HepG2 (cell line): ENCODE results near the gene MND1. TPM values are rescaled to one million over a fixed set of nuclear protein-coding genes. Genes with fewer than 3 reads are reported as not detected.

Experiments used
- ESRRA ChIP-seq: sonication (generic); formaldehyde crosslinking; IDR thresholded peaks from 2 replicates; pipeline ENCODE4 v1.5.1; 2020; ENCODE audit warnings: mild to moderate bottlenecking, low read depth, missing genetic modification reagents
- MAFK ChIP-seq, 2 experiments: IDR thresholded peaks in 1 of 2; conservative IDR thresholded peaks in 1 of 2; 2 replicates each; pipeline ENCODE4 v1.6.1; 2011; ENCODE audit warnings: improper control_type of control experiment in 2 of 2, low read length in 2 of 2
- MIER3 ChIP-seq: IDR thresholded peaks from 2 replicates; pipeline ENCODE4 v1.6.1; 2016; ENCODE audit warnings: missing compliant biosample characterization, borderline replicate concordance
- PHB2 ChIP-seq: fragments of 450-650 bp; IDR thresholded peaks from 2 replicates; pipeline ENCODE4 v1.6.1; 2018; ENCODE audit not compliant: partially characterized antibody
- SALL1 ChIP-seq: sonication (generic); formaldehyde crosslinking; IDR thresholded peaks from 2 replicates; pipeline ENCODE4 v1.8.0; 2022; ENCODE audit warnings: mild to moderate bottlenecking, missing genetic modification reagents
- SRSF1 ChIP-seq: fragments of 200-400 bp; formaldehyde crosslinking; optimal IDR thresholded peaks from 2 replicates; pipeline ENCODE3; 2017; ENCODE audit warnings: mild to moderate bottlenecking, low read depth, low read length, moderate library complexity
- TCF12 ChIP-seq, 2 experiments: fragments of 450-650 bp in 1 of 2; sonication (generic) in 1 of 2; formaldehyde crosslinking in 1 of 2; IDR thresholded peaks; 2 replicates each; pipeline versions ENCODE4 v1.6.1 to v1.8.0; 2017 to 2022; ENCODE audit warnings: antibody characterized with exemption in 1 of 2, mild to moderate bottlenecking in 1 of 2, missing genetic modification reagents in 1 of 2, moderate library complexity in 1 of 2
- TCF7 ChIP-seq: sonication (generic); IDR thresholded peaks from 2 replicates; pipeline ENCODE4 v1.6.1; 2016; ENCODE audit warnings: antibody characterized with exemption, low read depth
- ZFP36L2 ChIP-seq: sonication (generic); formaldehyde crosslinking; IDR thresholded peaks from 2 replicates; pipeline ENCODE4 v1.4.0; 2020; ENCODE audit warnings: missing genetic modification reagents
- ZNF264 ChIP-seq: sonication (generic); formaldehyde crosslinking; IDR thresholded peaks from 2 replicates; pipeline ENCODE4 v1.4.0; 2020; ENCODE audit warnings: missing genetic modification reagents
- ZNF335 ChIP-seq: sonication (generic); formaldehyde crosslinking; IDR thresholded peaks from 2 replicates; pipeline ENCODE4 v1.4.0; 2020; ENCODE audit warnings: missing genetic modification reagents
- ZNF451 ChIP-seq: sonication (generic); formaldehyde crosslinking; IDR thresholded peaks from 2 replicates; pipeline ENCODE4 v1.5.0; 2020; ENCODE audit warnings: mild to moderate bottlenecking, missing genetic modification reagents
- ZNF724P ChIP-seq: sonication (generic); formaldehyde crosslinking; IDR thresholded peaks from 2 replicates; pipeline ENCODE4 v1.8.0; 2022; ENCODE audit warnings: missing genetic modification reagents, borderline replicate concordance
- ZZZ3 ChIP-seq: sonication (generic); formaldehyde crosslinking; IDR thresholded peaks from 2 replicates; pipeline ENCODE4 v1.4.0; 2020; ENCODE audit warnings: missing genetic modification reagents, mild to moderate bottlenecking, borderline replicate concordance
- polyA plus RNA-seq, 8 experiments: library from polyadenylated mRNA; depleted of rRNA in 3 of 8; stranded (reverse) in 7 of 8; unstranded in 1 of 8; fragments of >200 nt; fragmentation: Illumina TruSeq in 4 of 8; extraction: Trizol in 4 of 8; gene quantifications; 2 replicates each; pipeline versions ENCODE4 v1.2.1 to v1.2.3, GENCODE V29; 2011 to 2016; ENCODE audit warnings: low read depth in 4 of 8, missing spikeins in 1 of 8, mixed read lengths in 1 of 8; ENCODE audit not compliant: insufficient read depth in 1 of 8
- total RNA-seq, 5 experiments: library from RNA; depleted of rRNA; stranded (reverse); fragments of >200 nt; fragmentation: Illumina TruSeq; extraction: Trizol; gene quantifications; 2 replicates each; pipeline ENCODE4 v1.2.3, GENCODE V29; 2016; ENCODE audit warnings: low read depth in 1 of 5
- TF ChIP-seq, protein P1 (sequence below): sonication (generic); formaldehyde crosslinking; conservative IDR thresholded peaks from 2 replicates; pipeline ENCODE4 v1.4.0; 2020; ENCODE audit warnings: mild to moderate bottlenecking, missing genetic modification reagents, moderate library complexity
- TF ChIP-seq, protein P2 (sequence below): sonication (generic); formaldehyde crosslinking; IDR thresholded peaks from 2 replicates; pipeline ENCODE4 v1.4.0; 2020; ENCODE audit warnings: missing genetic modification reagents
- TF ChIP-seq, protein P3 (sequence below): sonication (generic); formaldehyde crosslinking; IDR thresholded peaks from 2 replicates; pipeline ENCODE4 v1.8.0; 2022; ENCODE audit warnings: mild to moderate bottlenecking, missing genetic modification reagents; ENCODE audit not compliant: insufficient replicate concordance
- TF ChIP-seq, protein P4 (sequence below): sonication (generic); formaldehyde crosslinking; IDR thresholded peaks from 2 replicates; pipeline ENCODE4 v1.5.0; 2020; ENCODE audit warnings: missing genetic modification reagents

Gene MND1
- total and polyA plus RNA-seq, 2 of the 13 experiments (the other 11 are each of a cell fraction or from before 2014, with no cell fraction given), result 4.8 to 30.7 TPM

DNA sequence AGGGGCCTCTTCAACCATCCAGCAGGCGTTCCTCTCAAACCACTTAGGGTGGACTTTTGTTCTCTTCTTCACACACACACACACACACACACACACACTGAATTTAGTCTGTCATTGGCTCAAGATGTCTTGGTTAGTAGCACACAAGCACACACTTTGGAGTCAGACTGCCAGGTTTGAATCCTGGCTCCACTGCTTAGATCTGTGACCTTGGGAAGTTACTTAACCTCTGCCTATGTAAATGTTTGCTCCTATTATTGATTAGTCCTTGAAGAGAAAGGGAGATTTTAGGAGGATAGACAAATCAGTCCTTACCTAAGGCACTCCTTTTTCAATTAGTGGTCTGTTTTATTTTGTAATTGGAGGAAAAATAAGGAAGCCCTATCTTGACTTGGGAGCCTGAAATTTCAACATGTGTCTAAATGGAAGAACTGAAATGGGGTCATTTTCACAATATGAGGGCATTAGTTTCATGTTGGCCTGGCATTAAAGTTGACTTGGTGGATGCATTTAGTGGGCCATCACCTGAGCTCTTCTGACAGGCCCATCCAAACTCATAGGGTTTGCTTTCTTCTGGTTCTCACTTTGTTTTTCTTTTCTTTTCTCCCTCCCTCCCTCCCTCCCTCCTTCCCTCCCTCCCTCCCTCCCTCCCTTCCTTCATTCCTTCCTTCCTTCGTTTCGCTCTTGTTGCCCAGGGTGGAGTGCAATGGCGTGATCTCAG, 108.3 kb downstream of the MND1 start (continued):
- TF ChIP-seq, protein P1, sequence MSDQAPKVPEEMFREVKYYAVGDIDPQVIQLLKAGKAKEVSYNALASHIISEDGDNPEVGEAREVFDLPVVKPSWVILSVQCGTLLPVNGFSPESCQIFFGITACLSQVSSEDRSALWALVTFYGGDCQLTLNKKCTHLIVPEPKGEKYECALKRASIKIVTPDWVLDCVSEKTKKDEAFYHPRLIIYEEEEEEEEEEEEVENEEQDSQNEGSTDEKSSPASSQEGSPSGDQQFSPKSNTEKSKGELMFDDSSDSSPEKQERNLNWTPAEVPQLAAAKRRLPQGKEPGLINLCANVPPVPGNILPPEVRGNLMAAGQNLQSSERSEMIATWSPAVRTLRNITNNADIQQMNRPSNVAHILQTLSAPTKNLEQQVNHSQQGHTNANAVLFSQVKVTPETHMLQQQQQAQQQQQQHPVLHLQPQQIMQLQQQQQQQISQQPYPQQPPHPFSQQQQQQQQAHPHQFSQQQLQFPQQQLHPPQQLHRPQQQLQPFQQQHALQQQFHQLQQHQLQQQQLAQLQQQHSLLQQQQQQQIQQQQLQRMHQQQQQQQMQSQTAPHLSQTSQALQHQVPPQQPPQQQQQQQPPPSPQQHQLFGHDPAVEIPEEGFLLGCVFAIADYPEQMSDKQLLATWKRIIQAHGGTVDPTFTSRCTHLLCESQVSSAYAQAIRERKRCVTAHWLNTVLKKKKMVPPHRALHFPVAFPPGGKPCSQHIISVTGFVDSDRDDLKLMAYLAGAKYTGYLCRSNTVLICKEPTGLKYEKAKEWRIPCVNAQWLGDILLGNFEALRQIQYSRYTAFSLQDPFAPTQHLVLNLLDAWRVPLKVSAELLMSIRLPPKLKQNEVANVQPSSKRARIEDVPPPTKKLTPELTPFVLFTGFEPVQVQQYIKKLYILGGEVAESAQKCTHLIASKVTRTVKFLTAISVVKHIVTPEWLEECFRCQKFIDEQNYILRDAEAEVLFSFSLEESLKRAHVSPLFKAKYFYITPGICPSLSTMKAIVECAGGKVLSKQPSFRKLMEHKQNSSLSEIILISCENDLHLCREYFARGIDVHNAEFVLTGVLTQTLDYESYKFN (CRISPR knock-in tag), result no peak; the same call in 1 of the 2 replicates
- TF ChIP-seq, protein P2, sequence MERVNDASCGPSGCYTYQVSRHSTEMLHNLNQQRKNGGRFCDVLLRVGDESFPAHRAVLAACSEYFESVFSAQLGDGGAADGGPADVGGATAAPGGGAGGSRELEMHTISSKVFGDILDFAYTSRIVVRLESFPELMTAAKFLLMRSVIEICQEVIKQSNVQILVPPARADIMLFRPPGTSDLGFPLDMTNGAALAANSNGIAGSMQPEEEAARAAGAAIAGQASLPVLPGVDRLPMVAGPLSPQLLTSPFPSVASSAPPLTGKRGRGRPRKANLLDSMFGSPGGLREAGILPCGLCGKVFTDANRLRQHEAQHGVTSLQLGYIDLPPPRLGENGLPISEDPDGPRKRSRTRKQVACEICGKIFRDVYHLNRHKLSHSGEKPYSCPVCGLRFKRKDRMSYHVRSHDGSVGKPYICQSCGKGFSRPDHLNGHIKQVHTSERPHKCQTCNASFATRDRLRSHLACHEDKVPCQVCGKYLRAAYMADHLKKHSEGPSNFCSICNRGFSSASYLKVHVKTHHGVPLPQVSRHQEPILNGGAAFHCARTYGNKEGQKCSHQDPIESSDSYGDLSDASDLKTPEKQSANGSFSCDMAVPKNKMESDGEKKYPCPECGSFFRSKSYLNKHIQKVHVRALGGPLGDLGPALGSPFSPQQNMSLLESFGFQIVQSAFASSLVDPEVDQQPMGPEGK, result no peak
- TF ChIP-seq ESRRA (CRISPR knock-in tag) (no peak), SALL1 (no peak; the same call in 1 of the 2 replicates), PHB2 (no peak), ZNF335 (no peak), TCF12 (IDR thresholded peaks at IDR 0.05) (no peak), TCF12 (CRISPR knock-in tag; IDR thresholded peaks at IDR 0.05) (no peak), ZNF724P (CRISPR knock-in tag) (no peak), TCF7 (0 out of 2 replicates have a peak, but pooled peaks have one; percentile 20), MAFK (conservative IDR thresholded peaks at IDR 0.05 in 1 of 2, IDR thresholded peaks at IDR 0.05 in 1 of 2; ENCODE audit: low read length in 2 of 2) (no peak), ZZZ3 (CRISPR knock-in tag) (no peak), SRSF1 (no peak), ZFP36L2 (CRISPR knock-in tag) (no peak), MIER3 (peak; percentile 29; the same call in 1 of the 2 replicates), ZNF264 (no peak), ZNF451 (CRISPR knock-in tag) (no peak)
- TF ChIP-seq, protein P3, sequence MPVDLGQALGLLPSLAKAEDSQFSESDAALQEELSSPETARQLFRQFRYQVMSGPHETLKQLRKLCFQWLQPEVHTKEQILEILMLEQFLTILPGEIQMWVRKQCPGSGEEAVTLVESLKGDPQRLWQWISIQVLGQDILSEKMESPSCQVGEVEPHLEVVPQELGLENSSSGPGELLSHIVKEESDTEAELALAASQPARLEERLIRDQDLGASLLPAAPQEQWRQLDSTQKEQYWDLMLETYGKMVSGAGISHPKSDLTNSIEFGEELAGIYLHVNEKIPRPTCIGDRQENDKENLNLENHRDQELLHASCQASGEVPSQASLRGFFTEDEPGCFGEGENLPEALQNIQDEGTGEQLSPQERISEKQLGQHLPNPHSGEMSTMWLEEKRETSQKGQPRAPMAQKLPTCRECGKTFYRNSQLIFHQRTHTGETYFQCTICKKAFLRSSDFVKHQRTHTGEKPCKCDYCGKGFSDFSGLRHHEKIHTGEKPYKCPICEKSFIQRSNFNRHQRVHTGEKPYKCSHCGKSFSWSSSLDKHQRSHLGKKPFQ (CRISPR knock-in tag), result no peak
- TF ChIP-seq, protein P4, sequence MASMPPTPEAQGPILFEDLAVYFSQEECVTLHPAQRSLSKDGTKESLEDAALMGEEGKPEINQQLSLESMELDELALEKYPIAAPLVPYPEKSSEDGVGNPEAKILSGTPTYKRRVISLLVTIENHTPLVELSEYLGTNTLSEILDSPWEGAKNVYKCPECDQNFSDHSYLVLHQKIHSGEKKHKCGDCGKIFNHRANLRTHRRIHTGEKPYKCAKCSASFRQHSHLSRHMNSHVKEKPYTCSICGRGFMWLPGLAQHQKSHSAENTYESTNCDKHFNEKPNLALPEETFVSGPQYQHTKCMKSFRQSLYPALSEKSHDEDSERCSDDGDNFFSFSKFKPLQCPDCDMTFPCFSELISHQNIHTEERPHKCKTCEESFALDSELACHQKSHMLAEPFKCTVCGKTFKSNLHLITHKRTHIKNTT (CRISPR knock-in tag), result no peak
